Fibroblast of lung (primary cell): ENCODE measurements around the gene CHIT1. TPM values are rescaled to one million over a fixed set of nuclear protein-coding genes. Genes with fewer than 3 reads are reported as not detected.
"Not testable (repeated sequence)": the region's sequence is repeated elsewhere in the genome, so short reads cannot be mapped to it uniquely, and the experiment has no call there.

Source experiments
- DNase-seq, 2 donors: peaks; one replicate each; pipeline versions ENCODE4 v3.0.0 to v3.0.0-alpha.2; 2010; ENCODE audit warnings: low read depth in 2 of 2
- H2AFZ ChIP-seq: 2 replicates; pipeline ENCODE4 v1.5.1; 2012; ENCODE audit warnings: low read length, control low read depth, inconsistent platforms
- H3K27ac ChIP-seq: 2 replicates; pipeline ENCODE4 v1.5.1; 2011; ENCODE audit warnings: low read length, control low read depth; ENCODE audit not compliant: insufficient read depth
- H3K27me3 ChIP-seq: 2 replicates; pipeline ENCODE4 v1.5.1; 2011; ENCODE audit warnings: mild to moderate bottlenecking, low read length; ENCODE audit not compliant: control insufficient read depth, insufficient read depth
- H3K36me3 ChIP-seq: 2 replicates; pipeline ENCODE4 v1.5.1; 2011; ENCODE audit warnings: low read length; ENCODE audit not compliant: control insufficient read depth, insufficient read depth
- H3K4me1 ChIP-seq: 2 replicates; pipeline ENCODE4 v1.5.1; 2011; ENCODE audit warnings: low read length; ENCODE audit not compliant: control insufficient read depth, insufficient read depth; ENCODE audit errors: extremely low read depth
- H3K4me2 ChIP-seq: 2 replicates; pipeline ENCODE4 v1.5.1; 2011; ENCODE audit warnings: low read length, control low read depth; ENCODE audit not compliant: insufficient read depth; ENCODE audit errors: extremely low read depth
- H3K4me3 ChIP-seq, 4 experiments: fragments of 200-600 bp in 1 of 4; sonication (generic) in 1 of 4; replicated peaks in 1 of 4; 2 replicates each; pipeline ENCODE4 v1.5.1; 2011 to 2016; ENCODE audit warnings: low read length in 4 of 4, low read depth in 3 of 4, mild to moderate bottlenecking in 3 of 4, control low read depth in 2 of 4, inconsistent platforms in 1 of 4, mixed read lengths in 1 of 4; ENCODE audit not compliant: insufficient read depth in 1 of 4; ENCODE audit errors: control extremely low read depth in 1 of 4
- H3K79me2 ChIP-seq: 2 replicates; pipeline ENCODE4 v1.5.1; 2012; ENCODE audit warnings: mild to moderate bottlenecking, low read length, inconsistent platforms; ENCODE audit not compliant: control insufficient read depth, insufficient read depth
- H3K9ac ChIP-seq: 2 replicates; pipeline ENCODE4 v1.5.1; 2011; ENCODE audit warnings: mild to moderate bottlenecking, low read length, control low read depth; ENCODE audit not compliant: insufficient read depth
- H3K9me3 ChIP-seq: 2 replicates; pipeline ENCODE4 v1.5.1; 2012; ENCODE audit warnings: low read depth, low read length; ENCODE audit not compliant: control insufficient read depth, insufficient read depth
- H4K20me1 ChIP-seq: 2 replicates; pipeline ENCODE4 v1.5.1; 2011; ENCODE audit warnings: low read length; ENCODE audit not compliant: control insufficient read depth, insufficient read depth; ENCODE audit errors: extremely low read depth
- EZH2 ChIP-seq: IDR thresholded peaks from 2 replicates; pipeline ENCODE4 v1.5.1; 2012; ENCODE audit warnings: low read length, control low read depth, mild to moderate bottlenecking; ENCODE audit errors: missing control alignments
- polyA plus RNA-seq, 2 donors: library from polyadenylated mRNA; depleted of rRNA in 1 of 2; stranded (reverse) in 1 of 2; unstranded in 1 of 2; fragments of >200 nt; gene quantifications; 2 replicates each; pipeline ENCODE4 v1.2.1, GENCODE V29; 2011 to 2012; ENCODE audit warnings: missing spikeins in 1 of 2
- total RNA-seq: library from RNA; depleted of rRNA; stranded (reverse); fragments of >200 nt; gene quantifications from 2 replicates; pipeline ENCODE4 v1.2.1, GENCODE V29; 2014
- TF ChIP-seq, protein P1 (sequence below), 2 donors: IDR thresholded peaks in 1 of 2; conservative IDR thresholded peaks in 1 of 2; 1 replicate in 1 of 2; 2 replicates in 1 of 2; pipeline ENCODE4 v1.5.1; 2011 to 2012; ENCODE audit warnings: low read length in 2 of 2, control low read depth in 1 of 2, inconsistent platforms in 1 of 2, low read depth in 1 of 2, mild to moderate bottlenecking in 1 of 2

Gene CHIT1
- total and polyA plus RNA-seq, 2 donors (not counting 1 experiment from before 2014, with no cell fraction given): not detected

GRCh38 chr1:203239081-203239480, 9.6 kb upstream of the CHIT1 start:
- Histone ChIP-seq H3K4me1 (no peaks in the 10 kb centered on the region), H3K4me3 (no peak overlapping the region), H3K9ac (no peak overlapping the region), H3K79me2 (no peaks in the 10 kb centered on the region), H4K20me1 (no peaks in the 10 kb centered on the region), H3K27me3 (peaks cover 2% of the 10 kb centered on the region), H3K4me2 (no peak overlapping the region), H2AFZ (no peak overlapping the region), H3K27ac (no peak overlapping the region), H3K36me3 (no peaks in the 10 kb centered on the region), H3K9me3 (no peaks in the 10 kb centered on the region)
- no peak for TF ChIP-seq EZH2
- TF ChIP-seq, protein P1, sequence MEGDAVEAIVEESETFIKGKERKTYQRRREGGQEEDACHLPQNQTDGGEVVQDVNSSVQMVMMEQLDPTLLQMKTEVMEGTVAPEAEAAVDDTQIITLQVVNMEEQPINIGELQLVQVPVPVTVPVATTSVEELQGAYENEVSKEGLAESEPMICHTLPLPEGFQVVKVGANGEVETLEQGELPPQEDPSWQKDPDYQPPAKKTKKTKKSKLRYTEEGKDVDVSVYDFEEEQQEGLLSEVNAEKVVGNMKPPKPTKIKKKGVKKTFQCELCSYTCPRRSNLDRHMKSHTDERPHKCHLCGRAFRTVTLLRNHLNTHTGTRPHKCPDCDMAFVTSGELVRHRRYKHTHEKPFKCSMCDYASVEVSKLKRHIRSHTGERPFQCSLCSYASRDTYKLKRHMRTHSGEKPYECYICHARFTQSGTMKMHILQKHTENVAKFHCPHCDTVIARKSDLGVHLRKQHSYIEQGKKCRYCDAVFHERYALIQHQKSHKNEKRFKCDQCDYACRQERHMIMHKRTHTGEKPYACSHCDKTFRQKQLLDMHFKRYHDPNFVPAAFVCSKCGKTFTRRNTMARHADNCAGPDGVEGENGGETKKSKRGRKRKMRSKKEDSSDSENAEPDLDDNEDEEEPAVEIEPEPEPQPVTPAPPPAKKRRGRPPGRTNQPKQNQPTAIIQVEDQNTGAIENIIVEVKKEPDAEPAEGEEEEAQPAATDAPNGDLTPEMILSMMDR (conservative IDR thresholded peaks at IDR 0.05 in 1 of 2, IDR thresholded peaks at IDR 0.05 in 1 of 2; ENCODE audit: low read depth in 1 of 2, low read length in 2 of 2): no peak
- no peak for DNase-seq

DNA sequence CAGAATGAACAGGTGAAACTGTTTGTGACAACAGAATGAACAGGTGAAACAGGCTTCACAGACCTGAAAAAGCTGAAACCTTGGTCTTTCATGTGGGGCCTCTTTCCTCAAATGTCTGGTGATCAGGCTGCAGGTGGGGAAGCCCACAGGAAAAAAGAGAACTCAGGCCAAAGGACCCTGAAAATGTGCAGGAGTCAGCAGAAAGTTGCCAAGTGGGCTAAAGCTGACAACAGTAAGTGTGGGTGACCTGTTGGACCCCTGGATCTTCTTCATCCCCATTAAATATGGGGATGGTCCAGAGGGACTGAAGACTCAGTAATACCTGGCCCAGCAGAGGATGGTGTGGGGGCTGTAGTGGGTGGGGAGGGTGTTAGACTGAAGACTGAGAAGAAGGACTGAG, 9.1 kb upstream of the CHIT1 start:
- H2AFZ ChIP-seq: no peak overlapping the region
- no peak overlapping the region for H3K4me2 ChIP-seq
- no peak for DNase-seq
- peaks cover 2% of the 10 kb centered on the region for H3K27me3 ChIP-seq
- no peaks in the 10 kb centered on the region for H3K36me3 ChIP-seq
- no peaks in the 10 kb centered on the region for H3K9me3 ChIP-seq
- H3K27ac ChIP-seq: no peak overlapping the region
- TF ChIP-seq, protein P1 (conservative IDR thresholded peaks at IDR 0.05 in 1 of 2, IDR thresholded peaks at IDR 0.05 in 1 of 2; ENCODE audit: low read depth in 1 of 2, low read length in 2 of 2): no peak
- no peak for TF ChIP-seq EZH2
- no peaks in the 10 kb centered on the region for H3K79me2 ChIP-seq
- no peak overlapping the region for H3K9ac ChIP-seq
- no peaks in the 10 kb centered on the region for H4K20me1 ChIP-seq
- no peak overlapping the region for H3K4me3 ChIP-seq
- no peaks in the 10 kb centered on the region for H3K4me1 ChIP-seq

GRCh38 chr1:203234901-203235300, 5.4 kb upstream of the CHIT1 start:
- not testable (repeated sequence) for H4K20me1 ChIP-seq, H3K4me3 ChIP-seq, H3K36me3 ChIP-seq, H3K4me2 ChIP-seq, DNase-seq, H3K79me2 ChIP-seq, H3K9ac ChIP-seq, H3K27ac ChIP-seq, H3K9me3 ChIP-seq, H2AFZ ChIP-seq, H3K27me3 ChIP-seq, H3K4me1 ChIP-seq
